ENCODE measurements around the gene ATP10A. TPM values are rescaled to one million over a fixed set of nuclear protein-coding genes. Genes with fewer than 3 reads are reported as not detected.

The ATP10A gene
- total and polyA plus RNA-seq, 12 donors = 0.67 to 31.8 (median 16.1) TPM

- Histone ChIP-seq H3K9me3 (replicated peaks in 1 of 3) (no peaks in the 10 kb centered on the region), H3K27me3 (no peaks in the 10 kb centered on the region), H3K4me3 (no peak overlapping the region), H3K36me3 (replicated peaks in 1 of 2) (no peaks in the 10 kb centered on the region), H3K4me1 (replicated peaks in 1 of 2) (no peaks in the 10 kb centered on the region), H3K27ac (no peak overlapping the region)
- TF ChIP-seq POLR2A (IDR thresholded peaks at IDR 0.05) (no peak), CTCF (IDR thresholded peaks at IDR 0.05) (no peak)
- DNase-seq = no peak
- 82 to 91% (median 90%) methylated on average over 18 to 19 of the region's 19 CpGs for WGBS, 4 donors
- intact Hi-C loops (cut with DNase I) = loop anchor here in 1 of 2 donors (5.0 kb wide), 1 partner anchor 202 kb away; no protein-coding TSS in a partner anchor
Measured at GRCh38 chr15:25709437-25710159, 153.5 kb downstream of the ATP10A start.

- intact Hi-C loops (cut with DNase I) = no loop called here
Measured at GRCh38 chr15:25708391-25708790, 154.7 kb downstream of the ATP10A start.

GRCh38 chr15:25707656-25708365, 155.3 kb downstream of the ATP10A start:
- Histone ChIP-seq H3K4me3 (no peak overlapping the region), H3K9me3 (replicated peaks in 1 of 3) (no peaks in the 10 kb centered on the region), H3K4me1 (replicated peaks in 1 of 2) (no peaks in the 10 kb centered on the region), H3K36me3 (replicated peaks in 1 of 2) (no peaks in the 10 kb centered on the region), H3K27me3 (no peaks in the 10 kb centered on the region), H3K27ac (no peak overlapping the region)
- WGBS, 4 donors = 80 to 90% (median 84%) methylated on average over 18 to 27 of the region's 27 CpGs
- TF ChIP-seq POLR2A (IDR thresholded peaks at IDR 0.05) (no peak), CTCF (IDR thresholded peaks at IDR 0.05) (no peak)
- intact Hi-C loops (cut with DNase I) = no loop called here
- DNase-seq = no peak

More at GRCh38 chr15:25708391-25708790, 154.7 kb downstream of the ATP10A start:
- Histone ChIP-seq H3K4me3 (no peak overlapping the region), H3K27me3 (no peaks in the 10 kb centered on the region), H3K27ac (no peak overlapping the region), H3K36me3 (replicated peaks in 1 of 2) (no peaks in the 10 kb centered on the region), H3K4me1 (replicated peaks in 1 of 2) (no peaks in the 10 kb centered on the region), H3K9me3 (replicated peaks in 1 of 3) (no peaks in the 10 kb centered on the region)
- no peak for TF ChIP-seq CTCF (IDR thresholded peaks at IDR 0.05)
- no peak for TF ChIP-seq POLR2A (IDR thresholded peaks at IDR 0.05)
- 84 to 91% (median 90%) methylated on average over 8 of the region's 8 CpGs for WGBS, 4 donors
- no peak for DNase-seq

GRCh38 chr15:25706176-25706955, 156.8 kb downstream of the ATP10A start:
- H3K27ac ChIP-seq = no peak overlapping the region
- intact Hi-C loops (cut with DNase I) = no loop called here

More at GRCh38 chr15:25706176-25706955, 156.8 kb downstream of the ATP10A start:
- Histone ChIP-seq H3K36me3 (replicated peaks in 1 of 2) (no peaks in the 10 kb centered on the region), H3K27me3 (no peaks in the 10 kb centered on the region), H3K4me1 (replicated peaks in 1 of 2) (no peaks in the 10 kb centered on the region), H3K4me3 (no peak overlapping the region), H3K9me3 (replicated peaks in 1 of 3) (no peaks in the 10 kb centered on the region)
- TF ChIP-seq CTCF (IDR thresholded peaks at IDR 0.05) = no peak
- TF ChIP-seq POLR2A (IDR thresholded peaks at IDR 0.05) = no peak
- WGBS, 4 donors = 88 to 93% (median 90%) methylated on average over 11 to 20 of the region's 20 CpGs
- no peak for DNase-seq

All from adrenal gland (tissue), 12 donors.